RWPE2 (cell line): ENCODE measurements around the gene KIAA0825.

Experiments used
- ATAC-seq: fragments of 200-7000 bp; cut with Tn5 transposase; 3 replicates; pipeline ENCODE4 v1.9.1; 2021; ENCODE audit warnings: low read depth
- DNase-seq: peaks from one replicate; pipeline ENCODE4 v3.0.0-alpha.2; 2020; ENCODE audit warnings: low spot score
- H3K27ac ChIP-seq: fragments of 450-650 bp; 2 replicates; pipeline ENCODE4 v1.5.1; 2017; ENCODE audit warnings: mild to moderate bottlenecking; ENCODE audit not compliant: poor library complexity, severe bottlenecking
- H3K27me3 ChIP-seq: fragments of 250-450 bp; sonication (Bioruptor Pico); 2 replicates; pipeline ENCODE4 v1.5.1; 2021; ENCODE audit warnings: mild to moderate bottlenecking, moderate library complexity; ENCODE audit not compliant: insufficient read depth, poor library complexity, severe bottlenecking
- H3K36me3 ChIP-seq: fragments of 250-450 bp; sonication (Bioruptor Pico); 2 replicates; pipeline ENCODE4 v1.5.1; 2020; ENCODE audit warnings: low read depth, mild to moderate bottlenecking, moderate library complexity
- H3K4me1 ChIP-seq: fragments of 250-450 bp; sonication (Bioruptor Pico); 2 replicates; pipeline ENCODE4 v1.5.1; 2021; ENCODE audit warnings: mild to moderate bottlenecking, moderate library complexity; ENCODE audit not compliant: insufficient read depth, poor library complexity, severe bottlenecking
- H3K4me3 ChIP-seq: fragments of 250-450 bp; sonication (Bioruptor Pico); 2 replicates; pipeline ENCODE4 v1.5.1; 2021; ENCODE audit warnings: mild to moderate bottlenecking, moderate library complexity; ENCODE audit not compliant: severe bottlenecking
- H3K9me3 ChIP-seq: fragments of 250-450 bp; sonication (Bioruptor Pico); 2 replicates; pipeline ENCODE4 v1.5.1; 2021; ENCODE audit warnings: mild to moderate bottlenecking, moderate library complexity; ENCODE audit not compliant: severe bottlenecking
- CTCF ChIP-seq: fragments of 450-650 bp; IDR thresholded peaks from one replicate; pipeline ENCODE4 v1.5.1; 2017; ENCODE audit warnings: mild to moderate bottlenecking, moderate library complexity; ENCODE audit not compliant: poor library complexity, severe bottlenecking

Gene KIAA0825

DNA sequence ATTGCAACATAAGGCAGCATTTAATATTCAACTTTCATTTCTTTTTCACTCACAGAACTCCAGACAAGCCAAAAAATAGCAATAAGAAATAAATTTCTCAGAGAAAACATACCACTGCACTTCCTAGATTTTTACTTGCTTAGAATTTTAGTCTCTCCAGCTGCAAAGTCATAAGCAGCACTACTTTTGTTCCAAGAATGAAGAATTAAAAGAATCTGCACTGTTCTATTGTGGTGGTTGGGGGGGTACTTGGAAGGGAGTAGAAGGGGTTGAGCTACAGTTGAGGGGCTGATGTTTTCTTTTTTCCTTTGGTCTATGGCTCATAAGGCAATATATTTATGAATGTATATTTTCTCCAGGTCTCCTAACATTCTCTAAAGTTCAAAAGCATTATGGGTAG, 144.5 kb downstream of the KIAA0825 start:
- Histone ChIP-seq H3K27me3 (no peaks in the 10 kb centered on the region), H3K9me3 (no peaks in the 10 kb centered on the region), H3K4me1 (no peaks in the 10 kb centered on the region), H3K4me3 (no peak overlapping the region), H3K36me3 (no peaks in the 10 kb centered on the region), H3K27ac (no peak overlapping the region)
- ATAC-seq (no peak), DNase-seq (no peak)
- no peak for TF ChIP-seq CTCF

GRCh38 chr5:94471521-94471920, 146.9 kb downstream of the KIAA0825 start:
- ATAC-seq = no peak
- H3K4me1 ChIP-seq = no peaks in the 10 kb centered on the region
- H3K4me3 ChIP-seq = no peak overlapping the region

GRCh38 chr5:94470802-94471201, 147.6 kb downstream of the KIAA0825 start:
- no peak overlapping the region for H3K27ac ChIP-seq
- TF ChIP-seq CTCF = no peak

More at GRCh38 chr5:94471521-94471920, 146.9 kb downstream of the KIAA0825 start:
- no peak for DNase-seq
- no peak for TF ChIP-seq CTCF
- Histone ChIP-seq H3K9me3 (no peaks in the 10 kb centered on the region), H3K27me3 (no peaks in the 10 kb centered on the region), H3K36me3 (no peaks in the 10 kb centered on the region), H3K27ac (no peak overlapping the region)

DNA sequence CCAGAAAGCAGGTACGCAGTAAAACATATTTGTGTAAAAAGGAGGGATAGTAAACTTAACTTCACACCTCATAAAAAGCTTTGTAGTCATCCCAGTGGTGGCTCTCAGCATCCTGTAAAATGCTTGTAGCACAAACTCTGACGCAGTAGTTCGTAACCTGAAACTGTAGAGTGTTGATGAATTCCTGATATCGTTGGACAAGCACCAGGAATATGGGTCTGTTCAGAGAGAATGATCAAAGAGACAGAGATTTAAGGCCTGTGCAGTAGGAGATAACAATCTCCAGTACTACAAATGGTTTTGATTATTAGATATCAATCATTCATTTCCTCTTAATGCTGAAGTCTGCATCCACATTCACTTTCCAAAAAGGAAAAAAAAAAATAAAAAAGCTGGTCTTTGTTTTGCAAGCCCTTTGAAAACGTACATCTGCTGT, 148.5 kb downstream of the KIAA0825 start:
- H3K4me3 ChIP-seq = no peak overlapping the region
- ATAC-seq (no peak), DNase-seq (no peak)
- no peaks in the 10 kb centered on the region for H3K9me3 ChIP-seq
- no peak overlapping the region for H3K27ac ChIP-seq
- no peaks in the 10 kb centered on the region for H3K4me1 ChIP-seq
- TF ChIP-seq CTCF = no peak
- no peaks in the 10 kb centered on the region for H3K36me3 ChIP-seq
- H3K27me3 ChIP-seq = no peaks in the 10 kb centered on the region

More at GRCh38 chr5:94470802-94471201, 147.6 kb downstream of the KIAA0825 start:
- Histone ChIP-seq H3K9me3 (no peaks in the 10 kb centered on the region), H3K27me3 (no peaks in the 10 kb centered on the region), H3K4me3 (no peak overlapping the region), H3K4me1 (no peaks in the 10 kb centered on the region), H3K36me3 (no peaks in the 10 kb centered on the region)
- ATAC-seq (no peak), DNase-seq (no peak)

GRCh38 chr5:94467954-94468930, 150.2 kb downstream of the KIAA0825 start:
- Histone ChIP-seq H3K27ac (no peak overlapping the region), H3K27me3 (no peaks in the 10 kb centered on the region), H3K36me3 (no peaks in the 10 kb centered on the region), H3K4me1 (no peaks in the 10 kb centered on the region), H3K4me3 (no peak overlapping the region), H3K9me3 (no peaks in the 10 kb centered on the region)
- no peak for ATAC-seq
- TF ChIP-seq CTCF = no peak
- no peak for DNase-seq
